GM23338 (cell line): ENCODE results near the gene MED14. TPM values are rescaled to one million over a fixed set of nuclear protein-coding genes. Genes with fewer than 3 reads are reported as not detected.

ENCODE experiments used
- ATAC-seq: fragments of 200-7000 bp; cut with Tn5 transposase; 3 replicates; pipeline ENCODE4 v1.9.1; 2020
- DNase-seq: peaks from one replicate; pipeline ENCODE4 v3.0.0-alpha.2; 2015; ENCODE audit warnings: low spot score
- H2AFZ ChIP-seq: fragments of 200-600 bp; sonication (generic); 2 replicates; pipeline ENCODE4 v1.8.0; 2016; ENCODE audit warnings: antibody characterized with exemption, mild to moderate bottlenecking, moderate library complexity
- H3F3A ChIP-seq: fragments of 200-600 bp; sonication (generic); replicated peaks from 2 replicates; pipeline ENCODE4 v1.8.0; 2017; ENCODE audit warnings: antibody characterized with exemption, mixed run types, low read depth
- H3K27ac ChIP-seq: fragments of 200-600 bp; sonication (generic); 2 replicates; pipeline ENCODE4 v1.6.1; 2016; ENCODE audit warnings: low read depth
- H3K27me3 ChIP-seq: fragments of 200-600 bp; sonication (generic); 2 replicates; pipeline ENCODE4 v1.8.0; 2016; ENCODE audit warnings: mild to moderate bottlenecking, mixed run types, moderate library complexity; ENCODE audit not compliant: insufficient read depth
- H3K36me3 ChIP-seq: fragments of 200-600 bp; sonication (generic); 2 replicates; pipeline ENCODE4 v1.8.0; 2016; ENCODE audit warnings: mild to moderate bottlenecking; ENCODE audit not compliant: insufficient read depth
- H3K4me1 ChIP-seq: fragments of 200-600 bp; sonication (generic); 2 replicates; pipeline ENCODE4 v1.8.0; 2016; ENCODE audit warnings: mild to moderate bottlenecking, moderate library complexity; ENCODE audit not compliant: insufficient read depth
- H3K4me2 ChIP-seq: fragments of 200-600 bp; sonication (generic); 2 replicates; pipeline ENCODE4 v1.7.1; 2017; ENCODE audit warnings: mixed run types
- H3K4me3 ChIP-seq: fragments of 200-600 bp; sonication (generic); 2 replicates; pipeline ENCODE4 v1.6.1; 2016; ENCODE audit warnings: mixed run types
- H3K79me2 ChIP-seq: fragments of 200-600 bp; sonication (generic); replicated peaks from 2 replicates; pipeline ENCODE4 v1.8.0; 2017; ENCODE audit warnings: mild to moderate bottlenecking; ENCODE audit not compliant: insufficient read depth
- H3K9me2 ChIP-seq: fragments of 200-600 bp; sonication (generic); 2 replicates; pipeline ENCODE4 v1.8.0; 2017; ENCODE audit not compliant: insufficient read depth
- H4K20me1 ChIP-seq: fragments of 200-600 bp; sonication (generic); replicated peaks from 2 replicates; pipeline ENCODE4 v1.8.0; 2017; ENCODE audit warnings: mild to moderate bottlenecking; ENCODE audit not compliant: insufficient read depth
- H3K27ac Mint-ChIP-seq: 2 replicates; pipeline ENCODE4 v1.8.0; 2020; ENCODE audit warnings: inconsistent platforms, mild to moderate bottlenecking, moderate library complexity, mixed read lengths
- H3K27me3 Mint-ChIP-seq: 3 replicates; pipeline ENCODE4 v1.8.0; 2022; ENCODE audit warnings: low read depth, mild to moderate bottlenecking, moderate library complexity, mixed read lengths, inconsistent platforms; ENCODE audit not compliant: insufficient read depth, poor library complexity
- H3K36me3 Mint-ChIP-seq: 3 replicates; pipeline ENCODE4 v1.8.0; 2021; ENCODE audit warnings: low read depth, mild to moderate bottlenecking, inconsistent platforms, moderate library complexity, mixed read lengths
- H3K4me1 Mint-ChIP-seq: 3 replicates; pipeline ENCODE4 v1.8.0; 2020; ENCODE audit warnings: mild to moderate bottlenecking, inconsistent platforms, mixed read lengths
- H3K4me3 Mint-ChIP-seq: 3 replicates; pipeline ENCODE4 v1.8.0; 2021; ENCODE audit warnings: moderate library complexity, mild to moderate bottlenecking, inconsistent platforms, mixed read lengths
- H3K9me3 Mint-ChIP-seq: 3 replicates; pipeline ENCODE4 v1.8.0; 2020; ENCODE audit warnings: moderate library complexity, mild to moderate bottlenecking, inconsistent platforms, mixed read lengths
- JUNB ChIP-seq: IDR thresholded peaks from one replicate; pipeline ENCODE4 v1.6.1; 2016; ENCODE audit warnings: antibody characterized with exemption; ENCODE audit not compliant: unreplicated experiment
- NANOG ChIP-seq: IDR thresholded peaks from 2 replicates; pipeline ENCODE4 v1.6.1; 2016; ENCODE audit warnings: antibody characterized with exemption, borderline replicate concordance
- POLR2AphosphoS5 ChIP-seq: IDR thresholded peaks from 2 replicates; pipeline ENCODE4 v1.6.1; 2016; ENCODE audit warnings: antibody characterized with exemption, low read depth
- ZNF331 ChIP-seq: fragments of 250-450 bp; sonication (Bioruptor Pico); IDR thresholded peaks from 2 replicates; pipeline ENCODE4 v1.5.0; 2020; ENCODE audit warnings: low read depth, mild to moderate bottlenecking, moderate library complexity
- ZNF462 ChIP-seq: fragments of 250-450 bp; sonication (Bioruptor Pico); IDR thresholded peaks from 2 replicates; pipeline ENCODE4 v1.5.0; 2020; ENCODE audit warnings: mild to moderate bottlenecking, moderate library complexity
- polyA plus RNA-seq: library from polyadenylated mRNA; unstranded; fragments of >200 nt; fragmentation: Nextera tagmentation; extraction: Ambion mirVana; gene quantifications from 2 replicates; pipeline ENCODE4 v1.2.1, GENCODE V29; 2016
- total RNA-seq: library from RNA; depleted of rRNA; stranded (reverse); fragments of >200 nt; shearing (Covaris generic); gene quantifications from 2 replicates; pipeline ENCODE4 v1.2.3, GENCODE V29; 2014
- TF ChIP-seq, protein P1 (sequence below), 2 experiments: fragments of 200-600 bp in 1 of 2; sonication (generic) in 1 of 2; conservative IDR thresholded peaks; 2 replicates each; pipeline versions ENCODE4 v1.5.1 to v1.6.1; 2016 to 2017; ENCODE audit warnings: antibody characterized with exemption in 2 of 2, low read depth in 2 of 2, mild to moderate bottlenecking in 2 of 2, moderate library complexity in 1 of 2

MED14 gene
- total and polyA plus RNA-seq, 2 experiments from 2014 or later = 29.8 to 99.3 TPM

GRCh38 chrX:40749681-40750494 lies 14.5 kb upstream of the MED14 start:
- no peak overlapping the region for H3K4me3 Mint-ChIP-seq
- ATAC-seq = no peak
- H3K27me3 Mint-ChIP-seq = peaks cover 1% of the 10 kb centered on the region
- Histone ChIP-seq H3K79me2 (no peaks in the 10 kb centered on the region), H3F3A (no peaks in the 10 kb centered on the region), H2AFZ (no peak overlapping the region), H3K4me3 (no peak overlapping the region), H3K36me3 (no peaks in the 10 kb centered on the region), H4K20me1 (no peaks in the 10 kb centered on the region), H3K4me2 (no peak overlapping the region), H3K4me1 (no peaks in the 10 kb centered on the region), H3K27ac (no peak overlapping the region), H3K27me3 (no peaks in the 10 kb centered on the region), H3K9me2 (no peaks in the 10 kb centered on the region)
- TF ChIP-seq ZNF462 (CRISPR knock-in tag) (no peak), NANOG (no peak), JUNB (no peak), POLR2AphosphoS5 (no peak), ZNF331 (CRISPR knock-in tag) (no peak)
- TF ChIP-seq, protein P1, sequence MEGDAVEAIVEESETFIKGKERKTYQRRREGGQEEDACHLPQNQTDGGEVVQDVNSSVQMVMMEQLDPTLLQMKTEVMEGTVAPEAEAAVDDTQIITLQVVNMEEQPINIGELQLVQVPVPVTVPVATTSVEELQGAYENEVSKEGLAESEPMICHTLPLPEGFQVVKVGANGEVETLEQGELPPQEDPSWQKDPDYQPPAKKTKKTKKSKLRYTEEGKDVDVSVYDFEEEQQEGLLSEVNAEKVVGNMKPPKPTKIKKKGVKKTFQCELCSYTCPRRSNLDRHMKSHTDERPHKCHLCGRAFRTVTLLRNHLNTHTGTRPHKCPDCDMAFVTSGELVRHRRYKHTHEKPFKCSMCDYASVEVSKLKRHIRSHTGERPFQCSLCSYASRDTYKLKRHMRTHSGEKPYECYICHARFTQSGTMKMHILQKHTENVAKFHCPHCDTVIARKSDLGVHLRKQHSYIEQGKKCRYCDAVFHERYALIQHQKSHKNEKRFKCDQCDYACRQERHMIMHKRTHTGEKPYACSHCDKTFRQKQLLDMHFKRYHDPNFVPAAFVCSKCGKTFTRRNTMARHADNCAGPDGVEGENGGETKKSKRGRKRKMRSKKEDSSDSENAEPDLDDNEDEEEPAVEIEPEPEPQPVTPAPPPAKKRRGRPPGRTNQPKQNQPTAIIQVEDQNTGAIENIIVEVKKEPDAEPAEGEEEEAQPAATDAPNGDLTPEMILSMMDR (conservative IDR thresholded peaks at IDR 0.05; ENCODE audit: low read depth in 2 of 2) = no peak
- no peak overlapping the region for H3K27ac Mint-ChIP-seq
- no peak for DNase-seq
- no peaks in the 10 kb centered on the region for H3K4me1 Mint-ChIP-seq
- H3K36me3 Mint-ChIP-seq = no peaks in the 10 kb centered on the region
- H3K9me3 Mint-ChIP-seq = no peaks in the 10 kb centered on the region; the same call in 2 of the 3 replicates
